Inferior parietal cortex (tissue), 1 donor: ENCODE results near the gene NAT10.
"Not testable (repeated sequence)": the region's sequence is repeated elsewhere in the genome, so short reads cannot be mapped to it uniquely, and the experiment has no call there.

Experiments used
- DNase-seq: peaks from one replicate; pipeline ENCODE4 v3.0.0-alpha.2; 2016; ENCODE audit errors: extremely low spot score

The NAT10 gene

DNA sequence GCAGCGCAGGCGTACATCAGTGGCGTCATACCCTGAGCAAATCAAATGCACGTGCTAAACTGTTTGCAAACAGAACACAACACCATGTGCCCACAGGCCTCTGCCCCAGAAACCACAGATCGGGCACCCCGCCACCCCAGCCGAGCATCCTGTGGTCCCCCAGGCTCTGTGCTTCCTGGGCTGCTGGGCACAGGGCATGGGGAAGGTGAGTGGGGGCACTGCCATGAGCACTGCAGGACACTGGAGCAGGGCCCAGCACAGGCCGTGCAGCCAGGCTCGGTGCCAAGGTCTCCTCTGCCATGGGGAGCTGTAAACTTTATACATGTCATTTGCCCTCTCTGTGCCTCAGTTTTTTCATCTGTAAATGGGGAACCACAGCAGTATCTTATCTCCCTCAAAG, 62.5 kb downstream of the NAT10 start:
- DNase-seq, result no peak

DNA sequence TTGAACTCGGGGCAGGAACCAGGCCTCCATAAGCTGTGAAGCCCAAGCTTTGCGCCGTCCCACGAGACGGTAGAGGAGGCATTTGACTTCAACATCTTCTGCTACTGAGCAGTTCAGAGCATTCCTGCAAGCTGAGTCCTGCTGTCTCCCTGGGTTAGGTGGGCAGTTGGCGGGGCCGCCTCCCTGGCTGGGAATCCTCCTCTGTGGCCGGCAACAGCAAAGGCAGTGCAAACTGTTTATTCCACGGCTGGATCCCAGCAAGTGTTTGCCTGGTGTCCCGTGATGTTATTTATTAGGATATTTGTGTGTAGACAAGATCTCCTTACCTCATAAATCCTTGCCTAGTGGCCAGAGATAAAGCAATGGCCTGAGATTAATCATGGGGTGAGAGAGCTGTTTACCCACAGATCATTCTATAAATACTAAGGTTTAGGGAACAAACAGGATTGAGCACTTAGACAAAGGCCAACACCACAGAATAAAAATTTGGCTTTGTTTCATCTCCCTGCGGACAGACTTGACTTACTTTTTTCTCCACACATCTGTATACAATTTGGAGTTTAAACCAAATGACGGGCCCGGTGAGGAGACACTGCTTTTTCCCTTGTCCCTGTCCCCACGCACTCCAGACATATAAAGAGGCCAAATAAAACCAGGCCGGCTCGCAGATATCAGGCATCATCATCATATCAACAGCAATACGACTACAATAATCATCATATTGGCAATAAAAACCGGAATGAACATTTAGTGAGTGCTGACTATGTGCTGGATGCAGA, 63.4 kb downstream of the NAT10 start:
- no peak for DNase-seq

GRCh38 chr11:34169686-34170085, 64.3 kb downstream of the NAT10 start:
- no peak for DNase-seq

- DNase-seq, result no peak
Observed at GRCh38 chr11:34173050-34173449, 67.6 kb downstream of the NAT10 start.

DNA sequence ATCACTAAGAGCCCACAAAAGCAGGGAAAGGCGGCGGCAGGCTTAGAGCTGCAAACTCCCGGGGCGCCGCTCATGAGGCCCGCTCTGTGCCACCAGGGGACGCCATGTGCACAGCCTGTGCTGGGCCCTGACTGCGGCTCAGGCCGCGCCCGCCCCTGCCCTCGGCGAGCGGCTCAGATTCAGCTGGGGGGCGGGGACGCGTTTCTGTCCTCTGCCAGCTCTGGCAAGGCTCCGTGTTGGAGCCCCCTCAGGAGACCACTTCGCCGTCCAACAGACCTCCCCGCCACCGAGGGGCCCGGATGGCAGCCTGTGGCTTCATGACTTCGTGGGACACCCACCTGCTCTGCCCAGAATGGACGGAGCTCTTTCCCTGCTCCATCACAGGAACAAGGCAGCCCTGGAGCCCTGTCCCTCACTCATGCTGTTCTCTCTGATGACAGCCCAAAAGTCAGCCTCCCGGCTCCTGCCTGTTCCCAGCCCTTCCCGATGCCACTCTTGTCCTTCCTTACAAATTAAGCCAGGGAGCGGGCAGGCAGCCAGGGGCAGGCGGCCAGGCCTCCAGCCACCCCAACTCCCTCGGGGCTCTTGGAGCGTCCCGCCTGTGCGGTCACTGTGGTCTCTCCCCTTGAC, 69.1 kb downstream of the NAT10 start:
- DNase-seq, result peak; percentile 80

DNA sequence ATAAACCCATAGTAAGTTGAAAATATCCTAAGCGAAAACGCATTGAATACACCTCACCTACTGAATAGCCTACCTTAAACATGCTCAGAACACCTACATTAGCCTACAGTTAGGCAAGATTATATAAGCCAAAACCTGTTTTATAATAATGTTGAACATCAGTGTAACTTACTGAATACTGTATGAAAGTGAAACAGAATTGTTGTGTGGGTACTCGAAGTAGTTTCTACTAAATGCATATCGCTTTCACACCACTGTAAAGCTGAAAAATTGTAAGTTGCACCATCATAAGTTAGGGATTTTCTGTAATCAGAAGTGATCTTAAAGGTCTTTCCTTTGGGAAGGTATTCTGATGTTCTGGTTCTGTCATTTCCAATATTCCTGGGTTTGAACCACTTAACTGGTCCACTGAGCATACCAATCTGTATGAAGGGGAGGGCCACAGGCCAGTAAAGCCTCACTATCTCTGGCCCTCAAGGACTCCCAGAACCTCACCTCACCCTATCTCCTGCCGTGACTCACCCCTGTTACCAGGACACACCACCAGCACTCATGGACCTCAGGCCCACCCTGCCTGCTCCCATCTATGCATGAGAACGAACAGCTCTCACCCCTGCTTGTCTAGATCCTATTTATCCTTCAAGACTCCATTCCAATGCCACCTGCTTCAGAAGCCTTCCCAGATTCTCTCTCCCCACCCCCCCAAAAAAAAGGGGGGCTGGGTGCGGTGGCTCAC, 70.0 kb downstream of the NAT10 start:
- no peak for DNase-seq

GRCh38 chr11:34176751-34177209, 71.4 kb downstream of the NAT10 start:
- peak; percentile 45 for DNase-seq

- DNase-seq, result no peak
Observed at GRCh38 chr11:34178209-34178821, 72.9 kb downstream of the NAT10 start.

DNA sequence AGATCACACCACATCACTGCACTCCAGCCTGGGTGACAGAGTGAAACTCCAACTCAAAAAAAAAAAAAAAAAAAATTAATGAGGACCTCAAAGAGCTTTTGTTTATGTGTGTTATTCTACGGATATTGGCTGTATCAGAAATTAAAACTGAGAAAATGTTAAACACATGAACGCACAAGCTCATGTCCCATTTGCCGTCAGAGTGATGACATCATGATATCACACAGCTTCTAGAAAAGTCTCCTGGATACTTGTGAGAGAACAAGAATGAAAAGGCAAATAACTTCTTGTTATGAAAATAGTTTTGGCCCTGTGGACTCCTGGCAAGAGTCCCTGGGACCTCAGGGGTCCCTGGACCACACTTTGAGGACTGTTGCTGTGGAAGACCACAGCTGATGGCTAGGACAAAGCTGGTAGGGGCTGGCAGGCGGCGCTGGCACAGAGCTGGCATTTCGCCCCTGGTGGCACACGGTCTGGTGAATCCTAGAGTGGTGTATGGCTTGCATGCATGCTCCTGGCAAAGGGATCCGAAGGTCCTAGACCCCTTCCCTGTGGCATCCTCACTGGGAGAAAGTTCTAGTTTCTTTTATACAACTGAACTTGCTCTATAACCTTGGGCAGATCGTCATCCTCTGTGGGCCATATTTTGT, 73.7 kb downstream of the NAT10 start:
- no peak for DNase-seq

DNA sequence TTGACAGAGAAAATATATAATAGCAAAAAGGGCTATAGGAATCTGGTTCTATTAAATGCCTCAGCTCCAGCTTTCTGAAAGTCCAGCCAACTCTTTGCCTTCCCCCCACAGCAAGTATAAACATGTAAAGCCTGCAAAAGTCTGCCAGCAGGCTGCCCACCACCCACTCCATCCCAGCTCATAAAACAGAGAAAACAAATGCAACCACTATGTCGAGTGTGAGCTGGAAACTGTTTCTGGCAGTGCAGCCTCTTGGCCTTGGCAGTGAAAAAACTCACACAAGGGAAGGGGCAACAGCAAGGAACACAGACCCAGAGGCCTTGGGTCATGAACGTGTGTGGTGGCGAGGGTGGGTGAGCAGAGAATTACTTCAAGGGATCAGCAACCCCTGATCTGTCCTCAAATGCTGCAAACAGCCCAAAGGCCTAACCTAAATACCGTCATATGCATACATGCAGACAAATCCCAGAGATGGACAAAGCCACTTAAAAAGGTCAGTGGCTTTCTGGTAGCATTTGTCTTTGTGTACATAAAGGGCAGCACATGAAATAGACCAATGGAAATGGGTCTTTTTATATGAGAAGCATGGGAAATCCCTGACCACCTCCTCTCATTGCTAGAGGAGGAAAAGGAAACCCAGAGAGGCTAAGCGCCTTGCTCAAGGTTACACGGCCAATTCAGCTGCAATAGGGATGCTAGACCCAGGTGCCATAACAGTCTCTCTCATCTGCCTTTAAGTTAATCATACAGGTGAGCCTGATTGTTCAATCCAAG, 74.8 kb downstream of the NAT10 start:
- DNase-seq, result no peak

DNA sequence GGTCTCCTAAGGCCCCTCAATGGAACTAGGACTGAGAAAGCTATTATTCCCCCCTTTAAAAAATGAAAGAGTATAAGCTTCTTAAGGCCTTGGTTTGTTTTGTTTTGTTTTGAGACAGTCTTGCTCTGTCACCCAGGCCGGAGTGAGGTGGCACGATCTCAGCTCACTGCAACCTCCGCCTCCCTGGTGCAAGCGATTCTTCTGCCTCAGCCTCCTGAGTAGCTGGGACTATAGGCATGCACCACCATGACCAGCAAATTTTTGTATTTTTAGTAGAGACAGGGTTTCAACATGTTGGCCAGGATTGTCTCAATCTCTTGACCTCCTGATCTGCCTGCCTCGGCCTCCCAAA, 75.4 kb downstream of the NAT10 start:
- not testable (repeated sequence) for DNase-seq

- DNase-seq, result no peak
Observed at GRCh38 chr11:34181251-34181650, 75.8 kb downstream of the NAT10 start.

- DNase-seq, result no peak
Observed at GRCh38 chr11:34181856-34182405, 76.5 kb downstream of the NAT10 start.

GRCh38 chr11:34182425-34182824, 77.0 kb downstream of the NAT10 start:
- no peak for DNase-seq

DNA sequence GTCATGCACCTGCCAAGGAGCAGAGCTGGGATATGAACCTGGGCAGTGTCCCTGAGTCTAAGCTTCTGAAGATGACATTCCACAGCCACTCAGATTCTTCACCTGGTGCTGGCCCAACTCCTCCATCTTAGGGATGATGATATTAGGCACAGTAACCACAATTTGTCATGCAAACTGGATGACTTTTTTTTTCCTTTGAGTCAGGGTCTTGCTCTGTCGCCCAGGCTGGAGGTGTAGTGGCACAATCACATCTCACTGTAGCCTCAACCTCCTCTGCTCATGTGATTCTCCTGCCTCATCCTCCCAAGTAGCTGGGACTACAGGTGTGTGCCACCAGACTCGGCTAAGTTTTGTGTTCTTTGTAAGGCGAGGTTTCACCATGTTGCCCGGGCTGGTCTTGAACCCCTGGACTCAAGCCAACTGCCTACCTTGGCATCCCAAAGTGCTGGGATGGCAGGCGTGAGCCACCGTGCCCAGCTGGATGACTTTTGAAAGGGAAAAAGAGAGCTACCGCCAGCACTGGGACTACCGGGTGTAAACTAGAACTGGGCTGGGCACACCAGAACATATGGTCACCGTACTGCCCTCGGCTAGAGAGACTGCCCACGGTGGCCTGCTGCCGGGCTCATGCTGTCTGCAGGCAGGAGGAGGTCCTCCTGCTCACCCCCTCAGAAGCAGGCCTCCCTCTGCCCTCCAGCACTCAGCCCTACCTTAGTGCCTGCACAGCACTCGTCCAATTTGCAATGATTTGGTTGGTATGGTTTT, 77.7 kb downstream of the NAT10 start:
- no peak for DNase-seq

DNA sequence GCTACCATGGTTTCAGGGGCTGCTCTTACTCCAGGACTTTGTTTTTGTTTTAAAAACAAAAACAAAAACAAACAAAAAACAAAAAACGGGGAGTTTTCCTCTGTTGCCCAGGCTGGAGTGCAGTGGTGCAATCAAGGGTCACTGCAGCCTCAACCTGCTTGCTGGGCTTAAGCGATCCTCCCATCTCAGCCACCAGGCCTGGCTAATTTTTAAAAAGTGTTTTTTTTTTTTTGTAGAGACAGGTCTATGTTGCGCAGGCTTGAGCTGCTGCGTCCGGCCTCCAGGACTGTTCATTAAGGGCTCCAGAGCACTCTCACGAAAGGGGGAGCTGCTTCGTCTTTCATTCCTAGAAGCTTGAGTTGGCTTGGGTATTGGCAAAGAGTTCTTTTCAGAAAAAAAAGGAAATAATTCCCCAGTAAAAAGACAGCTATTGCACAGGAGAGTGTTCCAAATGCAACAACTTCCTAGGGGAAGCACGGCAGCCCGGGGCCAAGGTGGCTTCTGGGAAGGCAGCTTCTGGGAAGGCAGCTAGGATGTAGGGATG, 78.5 kb downstream of the NAT10 start:
- DNase-seq, result no peak

GRCh38 chr11:34184505-34185015, 79.1 kb downstream of the NAT10 start:
- no peak for DNase-seq

GRCh38 chr11:34185926-34186841, 80.8 kb downstream of the NAT10 start:
- no peak for DNase-seq
